HG02798 (cell line): Measurements from ENCODE around the gene KRTAP4-12.
"Not testable (repeated sequence)": the region's sequence is repeated elsewhere in the genome, so short reads cannot be mapped to it uniquely, and the experiment has no call there.

ENCODE experiments used
- ATAC-seq: cut with Tn5 transposase; IDR thresholded peaks from one replicate; pipeline ENCODE4 v1.9.1; 2021; ENCODE audit warnings: mild to moderate bottlenecking; ENCODE audit not compliant: unreplicated experiment, poor library complexity

Gene KRTAP4-12

GRCh38 chr17:41123991-41124371 is at the start of gene KRTAP4-12:
Gene KRTAP4-12 (minus strand): TSS chr17:41124182. CDS start chr17:41124122, 60 bp downstream.
- not testable (repeated sequence) for ATAC-seq

- no peak for ATAC-seq
These were observed 47.9 kb upstream of the KRTAP4-12 start for GRCh38 chr17:41171886-41172285.

- no peak for ATAC-seq
These were observed 44.1 kb upstream of the KRTAP4-12 start, which contains the start of gene KRTAP4-3 for GRCh38 chr17:41168121-41168520. Gene KRTAP4-3 (minus strand): TSS chr17:41168221. CDS start chr17:41168172, 49 bp downstream.

- no peak for ATAC-seq
These were observed 43.6 kb upstream of the KRTAP4-12 start for GRCh38 chr17:41167561-41167960.

- no peak for ATAC-seq
These were observed 39.8 kb upstream of the KRTAP4-12 start for GRCh38 chr17:41163828-41164227.

GRCh38 chr17:41160648-41161047 is 36.7 kb upstream of the KRTAP4-12 start, which contains the start of gene KRTAP4-4:
Gene KRTAP4-4 (minus strand): TSS chr17:41160748. CDS start chr17:41160691, 57 bp downstream.
- no peak for ATAC-seq

GRCh38 chr17:41160190-41160589 is 36.2 kb upstream of the KRTAP4-12 start:
- ATAC-seq, result not testable (repeated sequence)

- ATAC-seq, result no peak
These were observed 29.9 kb upstream of the KRTAP4-12 start for GRCh38 chr17:41153856-41154255.

GRCh38 chr17:41151525-41151924 is 27.5 kb upstream of the KRTAP4-12 start:
- ATAC-seq, result no peak

- no peak for ATAC-seq
These were observed 26.0 kb upstream of the KRTAP4-12 start for GRCh38 chr17:41150026-41150425.

- no peak for ATAC-seq
These were observed 25.6 kb upstream of the KRTAP4-12 start, which contains the start of gene KRTAP4-5 for GRCh38 chr17:41149652-41149985. Gene KRTAP4-5 (minus strand): TSS chr17:41149825. CDS start chr17:41149767, 58 bp downstream.

- ATAC-seq, result not testable (repeated sequence)
These were observed 25.1 kb upstream of the KRTAP4-12 start for GRCh38 chr17:41148971-41149651.

GRCh38 chr17:41147531-41148204 is 23.7 kb upstream of the KRTAP4-12 start:
- no peak for ATAC-seq

GRCh38 chr17:41145261-41145660 is 21.3 kb upstream of the KRTAP4-12 start:
- no peak for ATAC-seq

- ATAC-seq, result no peak
These were observed 20.9 kb upstream of the KRTAP4-12 start for GRCh38 chr17:41144846-41145245.

- no peak for ATAC-seq
These were observed 17.4 kb upstream of the KRTAP4-12 start for GRCh38 chr17:41141361-41141760.

GRCh38 chr17:41140360-41141131 is 16.6 kb upstream of the KRTAP4-12 start, which contains the start of gene KRTAP4-6:
Gene KRTAP4-6 (minus strand): TSS chr17:41140544. CDS start chr17:41140487, 57 bp downstream.
- ATAC-seq, result no peak

GRCh38 chr17:41139865-41140264 is 15.9 kb upstream of the KRTAP4-12 start:
- not testable (repeated sequence) for ATAC-seq

- no peak for ATAC-seq
These were observed 10.1 kb upstream of the KRTAP4-12 start for GRCh38 chr17:41133880-41134735.

- no peak for ATAC-seq
These were observed 8.0 kb upstream of the KRTAP4-12 start for GRCh38 chr17:41131979-41132378.
